Activated T-cell treated with anti-CD3 and anti-CD28 coated beads, Interleukin-2, amount 50 U/mL, for 1 hour (primary cell): Measurements from ENCODE around the gene FBXO46.

Source experiments
- DNase-seq: peaks from one replicate; pipeline ENCODE4 v3.0.0-alpha.2; 2020

FBXO46 gene, protein sequence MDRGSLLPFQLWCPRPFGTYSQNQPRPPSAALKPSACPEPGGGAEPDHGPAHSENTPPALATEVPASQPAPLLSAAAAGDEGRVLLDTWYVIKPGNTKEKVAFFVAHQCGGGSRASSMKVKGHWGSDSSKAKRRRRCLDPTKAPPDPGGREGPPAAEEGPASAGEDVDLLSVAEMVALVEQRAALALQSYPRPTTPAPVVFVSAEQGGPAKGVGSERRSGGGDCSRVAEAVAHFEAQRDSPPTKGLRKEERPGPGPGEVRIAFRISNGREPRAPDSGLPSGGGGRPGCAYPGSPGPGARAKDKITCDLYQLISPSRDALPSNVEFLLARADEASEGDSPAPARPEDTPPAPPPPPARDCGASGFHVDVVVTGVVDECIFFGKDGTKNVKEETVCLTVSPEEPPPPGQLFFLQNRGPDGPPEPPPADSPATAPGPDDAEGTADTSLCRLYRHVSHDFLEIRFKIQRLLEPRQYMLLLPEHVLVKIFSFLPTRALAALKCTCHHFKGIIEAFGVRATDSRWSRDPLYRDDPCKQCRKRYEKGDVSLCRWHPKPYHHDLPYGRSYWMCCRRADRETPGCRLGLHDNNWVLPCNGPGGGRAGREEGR

DNA sequence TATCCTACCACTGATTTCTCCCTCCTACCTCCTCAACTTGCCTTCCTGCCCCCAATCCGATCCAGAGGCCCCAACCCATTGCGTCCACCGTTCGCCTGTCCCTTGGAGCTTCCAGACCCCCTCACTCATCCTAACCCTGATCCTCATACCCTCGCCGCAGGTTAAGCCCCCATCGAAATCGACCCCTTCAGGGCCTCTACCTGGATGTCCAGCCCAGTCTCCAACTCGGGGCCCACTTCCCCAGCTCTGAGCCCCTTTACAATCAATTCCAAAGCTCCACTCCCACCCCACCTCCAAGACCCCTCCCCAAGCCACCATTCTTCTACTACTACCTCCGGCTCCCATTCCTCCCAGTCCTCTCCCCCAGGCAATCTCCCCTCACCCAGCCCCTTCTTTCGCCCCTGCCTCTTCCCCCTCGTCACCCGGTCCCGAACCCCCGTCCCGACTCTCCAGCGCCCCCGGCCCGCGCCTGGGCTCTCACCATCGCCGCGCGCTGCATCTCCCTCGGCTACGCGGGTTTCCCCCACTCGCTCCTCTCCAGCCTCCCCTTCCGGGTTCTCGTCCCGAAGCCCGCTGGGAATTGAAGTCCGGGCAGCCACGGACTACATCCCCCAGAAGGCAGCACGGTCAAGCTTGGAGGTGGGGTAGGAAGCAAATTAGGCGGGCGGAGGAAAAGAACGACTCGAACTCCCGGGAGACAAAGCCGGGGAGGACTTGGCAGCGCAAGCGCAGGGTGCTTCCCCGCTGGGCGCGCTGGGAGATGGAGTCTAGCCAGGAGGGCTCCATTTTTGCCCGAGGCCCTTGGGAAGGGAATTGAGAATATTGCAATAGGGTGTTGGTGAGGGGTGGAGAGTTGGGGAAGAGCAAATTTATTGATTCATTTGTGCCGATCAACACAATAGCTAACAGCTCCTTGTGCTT lies at the start of gene FBXO46:
TSS of gene FBXO46 (minus strand) at position 529 of the 921 bp plus-strand sequence. CDS start 17,401 bp downstream, outside the sequence.
- DNase-seq, result peak; percentile 92

DNA sequence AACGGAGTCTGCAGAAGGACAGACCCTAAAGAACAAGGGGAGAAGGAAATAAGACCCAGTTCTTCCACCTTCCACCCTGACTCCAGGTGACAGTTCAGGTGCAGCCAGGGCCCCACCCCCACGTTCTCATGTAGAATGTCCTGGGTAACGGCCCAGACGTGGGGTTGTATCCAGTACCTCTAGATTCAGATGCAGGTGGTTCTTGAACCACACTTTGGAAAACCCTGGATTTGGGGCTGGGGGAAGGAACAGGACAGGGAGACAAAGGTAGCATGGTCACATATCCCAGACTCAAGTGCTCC lies 49.4 kb upstream of the FBXO46 start:
- DNase-seq, result no peak

DNA sequence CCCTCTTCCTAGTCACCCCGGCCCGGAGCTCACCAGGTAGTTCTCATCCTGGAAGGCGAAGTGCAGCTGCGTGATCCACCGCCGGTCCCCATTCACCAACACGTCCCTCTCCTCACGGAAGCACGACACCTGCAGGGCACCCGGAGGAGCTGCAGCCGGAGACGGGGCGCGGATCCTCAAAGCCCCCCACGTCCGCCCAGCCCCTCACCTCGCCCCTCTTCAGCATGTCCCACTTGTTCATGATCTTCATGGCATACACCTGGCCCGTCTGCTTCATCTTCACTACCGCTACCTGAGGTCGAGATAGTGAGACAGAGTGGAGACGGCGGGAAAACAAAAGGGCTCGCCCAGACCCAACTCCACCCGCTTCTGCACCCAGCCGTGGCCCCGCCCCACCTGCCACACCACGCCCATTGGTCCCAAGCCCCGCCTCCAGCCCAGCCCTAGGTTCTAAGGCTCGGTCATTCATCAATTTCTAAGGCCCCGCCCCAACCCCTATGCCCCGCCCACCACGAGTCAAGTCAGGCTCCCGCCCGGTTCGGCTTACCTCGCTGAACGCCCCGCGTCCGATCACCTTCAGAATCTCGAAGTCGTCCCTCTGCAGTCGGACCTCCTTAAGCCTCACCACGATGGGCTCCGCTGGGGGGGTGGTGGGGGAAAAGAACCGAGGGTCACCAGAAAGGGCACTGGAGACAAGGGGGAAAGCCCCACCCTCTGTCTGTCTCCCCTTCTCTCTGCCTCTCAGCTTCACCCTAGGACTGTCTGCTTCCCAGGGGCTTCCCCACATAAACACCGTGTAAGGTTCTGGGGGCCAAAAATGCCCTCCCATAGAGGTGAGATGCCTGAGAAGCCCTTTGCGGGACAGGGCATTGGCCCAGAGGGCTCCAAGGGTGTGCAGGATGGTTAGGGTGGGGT lies 48.8 kb upstream of the FBXO46 start:
- peak; percentile 87 for DNase-seq

DNA sequence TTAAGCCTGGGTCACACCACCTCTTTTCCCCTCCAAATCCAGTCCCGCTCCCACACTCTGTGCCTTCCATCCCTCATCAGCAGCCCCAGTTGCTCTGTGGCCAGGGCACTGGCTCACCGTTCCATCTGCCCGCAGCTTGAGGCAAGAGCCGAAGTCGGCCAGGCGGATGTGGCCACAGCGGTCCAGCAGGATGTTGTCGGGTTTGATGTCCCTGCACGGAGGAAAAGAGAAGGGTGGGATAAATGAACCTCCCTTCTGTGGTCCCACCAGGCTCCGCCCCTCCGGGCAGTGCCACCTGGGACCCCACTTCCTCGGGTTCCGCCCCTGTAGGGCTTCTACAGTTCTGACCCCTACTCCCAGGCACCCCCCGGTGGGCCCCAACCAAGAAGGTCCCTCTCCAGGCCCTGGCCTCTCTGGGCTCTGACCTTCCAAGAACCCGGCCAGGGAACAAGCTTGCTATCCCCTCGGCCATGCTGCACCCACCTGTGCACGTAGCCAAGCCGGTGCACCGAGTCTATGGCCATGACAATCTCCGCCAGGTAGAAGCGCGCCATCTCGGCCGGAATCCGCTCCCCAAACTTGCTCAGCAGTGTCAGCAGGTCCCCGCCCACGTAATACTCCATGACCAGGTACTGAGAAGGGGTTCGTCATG lies 47.4 kb upstream of the FBXO46 start:
- no peak for DNase-seq

DNA sequence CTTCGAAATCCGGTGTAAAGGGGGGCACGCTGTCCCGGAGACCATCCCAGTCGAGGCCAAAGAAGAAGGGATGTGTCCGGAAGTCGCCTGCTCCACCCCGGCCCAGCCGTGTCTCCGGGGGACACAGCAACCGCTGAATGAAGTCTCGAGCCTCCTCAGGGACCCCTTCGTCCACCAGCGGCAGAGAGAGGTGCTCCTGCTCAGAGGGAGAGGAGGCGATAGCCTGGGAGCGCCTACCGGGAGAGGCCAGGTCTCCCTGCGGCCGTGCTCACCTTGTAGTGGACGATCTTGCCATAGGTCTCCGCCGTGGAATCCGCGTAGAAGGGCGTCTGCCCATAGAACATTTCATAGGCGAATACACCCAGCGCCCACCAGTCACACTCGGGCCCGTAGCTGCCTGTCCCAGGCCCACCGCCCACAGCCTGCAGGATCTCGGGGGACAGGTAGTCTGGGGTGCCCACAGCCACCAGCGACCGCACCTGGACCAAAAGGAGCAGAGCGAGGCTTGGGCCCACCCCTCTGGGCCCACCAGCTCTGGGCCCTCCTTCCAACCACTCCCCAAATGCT lies 46.8 kb upstream of the FBXO46 start:
- DNase-seq, result no peak

DNA sequence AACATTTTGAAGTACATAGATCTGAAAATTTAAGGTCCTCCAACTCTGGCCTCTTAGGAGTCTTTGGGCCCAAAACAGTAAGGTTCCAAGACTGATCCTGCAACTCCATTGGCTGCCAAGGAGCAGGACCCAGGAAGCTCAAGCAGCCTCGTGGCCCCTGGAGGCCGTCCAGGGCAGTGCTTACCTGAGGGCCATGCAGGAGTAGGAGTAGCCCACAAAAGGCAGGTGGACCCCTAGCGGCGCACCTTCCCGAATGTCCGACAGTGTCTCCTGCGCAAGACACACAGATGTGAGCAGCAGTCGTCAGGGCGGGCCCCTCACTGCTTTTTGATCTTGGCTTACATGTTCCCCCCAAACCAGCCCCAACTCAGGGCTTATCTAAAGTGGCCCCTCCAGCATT lies 44.1 kb upstream of the FBXO46 start:
- DNase-seq, result no peak

DNA sequence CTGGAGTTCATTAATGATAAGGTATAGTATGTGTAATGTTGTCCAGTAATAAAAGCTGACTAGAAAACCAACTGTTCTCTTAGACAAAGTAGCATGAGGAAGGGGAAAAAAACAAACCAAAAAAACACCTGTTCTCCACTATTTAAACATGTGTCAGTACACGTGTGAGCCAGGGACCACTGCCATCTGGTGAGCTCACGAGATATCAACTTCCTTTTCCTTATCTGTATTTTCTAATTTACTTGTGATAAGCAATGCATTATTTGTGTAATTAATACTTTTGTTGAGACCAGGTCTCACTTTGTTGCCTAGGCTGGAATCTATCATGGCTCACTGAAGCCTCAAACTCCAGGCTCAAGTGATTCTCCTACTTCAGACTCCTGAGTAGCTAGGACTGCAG lies 42.7 kb upstream of the FBXO46 start:
- DNase-seq, result no peak

DNA sequence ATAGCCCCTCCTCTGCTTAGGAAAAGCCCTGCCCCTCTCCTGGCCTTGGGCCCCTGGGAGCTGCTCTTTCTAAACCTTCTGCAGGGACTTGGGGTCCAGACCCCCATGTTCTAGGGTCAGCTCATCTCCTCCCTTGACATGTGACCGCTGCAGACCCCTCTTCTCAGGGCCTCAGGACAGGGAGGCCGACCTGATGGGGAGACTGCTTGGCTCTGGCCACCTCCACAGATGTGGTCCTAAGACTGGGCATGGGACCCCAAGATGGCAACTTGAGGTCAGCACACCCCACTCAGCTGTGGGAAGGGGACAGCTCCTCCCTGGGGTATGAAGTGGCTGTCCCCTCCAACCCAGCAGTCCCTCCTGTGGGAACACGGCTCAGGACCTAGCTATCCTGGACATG lies 42.2 kb upstream of the FBXO46 start:
- no peak for DNase-seq

DNA sequence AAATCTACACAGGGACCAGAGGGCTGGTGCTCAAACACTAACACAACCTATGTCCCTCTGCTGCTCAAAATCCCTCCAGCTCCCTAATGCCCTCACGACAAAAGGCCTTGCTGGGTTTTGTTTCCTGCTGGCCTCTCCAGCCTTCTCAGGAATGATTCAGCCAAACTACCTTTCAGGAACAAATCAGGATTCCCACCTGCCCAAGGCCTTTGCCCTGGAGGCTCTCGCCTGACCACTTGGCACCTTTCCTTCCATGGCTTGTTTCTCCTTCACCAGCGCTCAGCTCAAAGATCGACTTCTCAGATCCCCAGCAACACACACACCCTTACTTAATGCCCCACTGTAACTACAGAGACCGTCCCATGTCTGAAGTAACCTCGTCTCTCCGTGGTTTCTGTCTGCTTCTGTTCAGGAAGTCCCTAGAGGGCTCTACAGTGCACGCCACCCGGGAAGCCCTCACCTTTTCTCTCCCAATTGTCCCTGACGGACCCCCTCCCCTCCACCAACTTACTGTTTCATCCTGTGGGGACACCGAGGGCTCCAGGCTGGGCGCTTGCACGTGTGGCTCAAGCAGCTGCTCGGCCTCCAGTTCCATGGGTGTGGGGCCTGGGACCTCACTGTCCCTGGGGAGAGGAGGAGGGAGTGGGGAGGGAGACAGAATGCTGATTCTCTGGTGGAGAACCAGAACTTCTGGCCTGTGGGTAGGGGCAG lies 41.6 kb upstream of the FBXO46 start:
- DNase-seq, result no peak

DNA sequence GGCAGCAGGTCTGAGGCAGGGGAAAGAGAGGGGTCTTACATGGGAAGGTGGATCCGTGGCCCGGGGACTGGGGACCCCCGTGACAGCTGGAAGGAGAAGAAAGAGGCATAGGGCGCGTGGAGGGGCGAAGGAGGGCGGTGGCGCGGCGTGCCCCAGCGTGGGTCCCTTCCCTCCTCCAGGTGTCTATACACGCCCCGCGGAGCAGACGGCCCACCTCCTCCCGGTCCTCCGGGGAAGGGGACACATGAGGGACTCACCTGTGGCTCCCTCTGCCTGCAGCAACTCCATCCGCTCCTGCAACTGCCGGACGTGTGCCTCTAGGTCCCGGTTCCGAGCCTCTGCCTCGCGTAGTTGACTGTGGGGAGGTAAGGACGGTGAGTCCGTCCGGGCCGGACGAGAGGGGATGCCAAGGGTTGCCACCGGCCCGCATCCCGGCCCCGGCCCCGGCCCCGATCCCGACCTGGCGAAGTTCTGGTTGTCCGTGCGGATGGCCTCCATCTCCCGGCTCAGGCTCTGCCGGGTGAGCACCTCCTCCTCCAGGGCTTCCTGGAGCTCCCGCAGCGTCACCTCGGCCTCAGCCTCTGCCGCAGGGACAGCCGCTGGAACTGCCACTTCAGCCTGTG lies 40.7 kb upstream of the FBXO46 start:
- no peak for DNase-seq

DNA sequence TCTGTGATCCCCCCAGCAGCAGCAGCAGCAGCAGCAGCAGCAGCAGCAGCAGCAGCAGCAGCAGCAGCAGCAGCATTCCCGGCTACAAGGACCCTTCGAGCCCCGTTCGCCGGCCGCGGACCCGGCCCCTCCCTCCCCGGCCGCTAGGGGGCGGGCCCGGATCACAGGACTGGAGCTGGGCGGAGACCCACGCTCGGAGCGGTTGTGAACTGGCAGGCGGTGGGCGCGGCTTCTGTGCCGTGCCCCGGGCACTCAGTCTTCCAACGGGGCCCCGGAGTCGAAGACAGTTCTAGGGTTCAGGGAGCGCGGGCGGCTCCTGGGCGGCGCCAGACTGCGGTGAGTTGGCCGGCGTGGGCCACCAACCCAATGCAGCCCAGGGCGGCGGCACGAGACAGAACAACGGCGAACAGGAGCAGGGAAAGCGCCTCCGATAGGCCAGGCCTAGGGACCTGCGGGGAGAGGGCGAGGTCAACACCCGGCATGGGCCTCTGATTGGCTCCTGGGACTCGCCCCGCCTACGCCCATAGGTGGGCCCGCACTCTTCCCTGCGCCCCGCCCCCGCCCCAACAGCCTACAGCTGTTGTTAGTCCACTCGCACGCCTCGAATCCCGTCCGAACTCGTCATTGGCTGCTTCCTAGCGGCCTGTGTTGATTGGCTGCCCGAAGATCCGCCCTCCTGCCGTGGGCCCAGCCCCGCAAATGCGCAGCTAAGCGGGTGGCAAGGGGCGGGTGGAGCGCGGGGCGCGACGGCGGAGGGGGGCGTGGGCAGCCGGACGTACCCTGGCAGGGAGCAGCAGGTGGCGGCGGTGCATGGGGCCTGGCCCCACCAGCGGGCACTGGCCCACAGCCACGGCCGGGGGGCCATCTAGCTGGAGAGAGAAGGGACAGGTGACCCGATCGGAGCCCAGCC lies 39.8 kb upstream of the FBXO46 start:
- peak; percentile 94 for DNase-seq

DNA sequence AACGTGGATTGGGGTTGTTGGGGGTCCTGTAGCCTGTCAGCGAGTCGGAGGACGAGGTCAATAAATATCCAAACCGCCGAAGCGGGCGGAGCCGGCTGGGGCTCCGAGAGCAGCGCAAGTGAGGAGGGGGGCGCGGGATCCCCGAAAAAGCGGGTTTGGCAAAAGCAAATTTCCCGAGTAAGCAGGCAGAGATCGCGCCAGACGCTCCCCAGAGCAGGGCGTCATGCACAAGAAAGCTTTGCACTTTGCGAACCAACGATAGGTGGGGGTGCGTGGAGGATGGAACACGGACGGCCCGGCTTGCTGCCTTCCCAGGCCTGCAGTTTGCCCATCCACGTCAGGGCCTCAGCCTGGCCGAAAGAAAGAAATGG lies 39.1 kb upstream of the FBXO46 start:
- no peak for DNase-seq

DNA sequence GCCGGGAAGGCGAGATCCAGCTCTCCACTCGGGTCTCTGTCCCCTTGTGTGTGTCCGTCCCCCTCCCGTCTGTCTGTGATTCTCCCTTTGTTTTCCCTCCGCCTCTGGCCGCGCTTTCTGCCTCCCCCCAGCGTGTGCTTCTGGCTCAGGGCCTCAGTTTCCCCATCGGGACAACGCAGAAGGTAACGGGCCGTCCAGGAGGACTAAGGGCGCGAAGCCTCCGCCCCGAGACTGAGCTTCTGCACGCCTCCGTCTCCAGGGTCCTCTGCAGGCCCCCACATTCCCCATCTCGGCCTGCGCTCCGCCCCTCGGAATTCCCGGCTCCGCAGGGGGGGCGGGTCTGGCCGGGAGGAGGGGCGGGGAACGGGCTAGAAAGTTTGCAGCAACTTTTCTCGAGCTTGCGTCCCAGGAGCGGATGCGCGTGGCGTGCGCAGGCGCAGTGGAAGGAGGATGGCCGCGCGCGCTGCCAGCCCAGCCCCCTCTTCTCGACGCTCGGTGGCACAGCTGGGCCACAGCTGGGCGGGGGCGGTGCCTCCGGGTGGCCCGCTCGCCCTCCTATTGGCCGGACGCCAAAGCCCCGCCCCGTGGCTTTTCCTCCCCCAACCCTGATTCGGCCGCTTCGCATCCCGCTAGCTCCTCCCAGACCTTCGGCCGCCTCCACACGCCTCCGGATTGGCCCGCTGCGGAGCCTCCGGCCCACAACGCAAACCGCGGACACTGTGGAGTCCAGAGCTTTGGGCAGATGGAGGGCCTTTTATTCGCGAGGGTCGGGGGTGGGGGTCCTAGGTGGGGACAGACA lies 38.5 kb upstream of the FBXO46 start, which contains the start of gene SIX5:
TSS of gene SIX5 (minus strand) at position 269 of the 799 bp plus-strand sequence. CDS start 408 bp downstream, outside the sequence.
- DNase-seq, result peak; percentile 94

DNA sequence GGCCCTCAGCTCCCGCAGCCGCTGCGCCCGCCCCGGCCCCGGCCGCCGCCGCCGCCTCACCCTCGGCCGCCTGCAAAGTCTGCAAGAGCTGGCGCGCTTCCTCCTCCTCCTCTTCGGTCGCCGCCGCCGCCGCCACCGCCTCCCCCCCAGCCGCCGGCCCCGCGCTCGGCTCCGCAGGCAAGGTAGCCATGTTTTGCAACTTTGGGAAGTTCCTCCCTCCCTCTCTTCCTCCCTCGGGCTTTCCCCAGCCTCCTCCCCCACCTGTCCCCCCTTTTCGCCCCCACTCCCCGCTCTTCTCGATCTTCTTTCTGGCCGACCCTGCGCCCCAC lies 37.9 kb upstream of the FBXO46 start:
- peak; percentile 54 for DNase-seq

DNA sequence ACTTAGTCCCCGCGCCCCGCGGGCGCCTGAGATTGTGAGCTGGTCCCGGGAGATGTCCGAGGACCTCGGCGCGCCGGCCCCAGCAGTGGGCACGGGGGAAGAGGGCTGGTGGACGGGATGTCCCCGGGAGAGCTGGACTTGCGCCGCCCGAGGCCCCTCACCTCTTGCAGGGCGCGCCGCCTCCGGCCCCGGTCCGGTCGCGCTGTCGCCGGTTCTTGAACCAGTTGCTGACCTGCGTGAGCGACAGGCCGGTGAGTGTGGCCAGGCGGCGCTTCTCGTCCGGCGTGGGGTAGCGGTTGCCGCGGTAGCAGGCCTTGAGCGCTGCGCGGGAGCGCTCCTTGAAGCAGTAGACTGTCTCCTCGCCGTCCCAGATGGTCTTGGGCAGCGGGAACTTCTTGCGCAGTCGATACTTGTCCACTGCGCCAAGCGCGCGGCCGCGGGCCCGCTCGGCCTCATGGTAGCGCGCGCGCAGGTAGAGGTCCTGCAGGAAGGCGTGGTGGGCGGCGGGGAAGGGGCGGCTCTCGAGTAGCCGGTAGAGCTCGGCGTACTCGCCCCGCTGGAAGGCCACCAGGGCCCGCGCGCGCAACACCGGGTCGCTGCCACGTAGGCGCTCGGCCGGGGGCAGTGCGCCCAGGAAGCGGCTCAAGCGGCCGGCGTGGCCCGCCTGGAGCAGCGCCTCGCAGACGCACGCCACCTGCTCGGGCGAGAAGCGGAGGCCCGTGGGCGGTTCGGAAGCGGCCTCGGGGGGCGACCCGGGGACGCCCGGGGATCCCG lies 37.4 kb upstream of the FBXO46 start:
- DNase-seq, result peak; percentile 45

DNA sequence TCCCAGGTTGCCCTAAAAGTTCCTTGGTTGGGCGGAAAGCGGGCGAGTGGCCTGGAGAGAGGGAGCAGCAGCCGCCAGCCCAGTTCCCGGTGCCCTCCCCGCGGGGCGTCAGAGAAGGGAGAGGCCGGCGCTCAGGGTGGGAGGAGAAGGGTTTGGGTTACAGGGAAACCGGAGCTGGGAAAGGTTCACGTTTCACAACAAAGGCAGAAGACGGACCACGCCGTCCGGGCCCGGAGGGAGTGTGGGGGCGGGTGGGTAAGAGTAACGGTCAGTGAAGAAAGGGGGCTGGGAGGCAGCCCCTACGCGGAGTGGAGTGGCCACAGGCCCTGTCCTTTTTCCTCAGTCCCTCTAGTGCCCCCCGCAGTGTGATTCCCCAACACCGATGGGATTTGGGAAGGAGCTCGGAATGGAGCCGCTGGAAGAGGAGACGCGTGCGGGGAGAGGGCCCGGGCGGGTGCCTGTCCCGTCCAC lies 36.7 kb upstream of the FBXO46 start:
- DNase-seq, result no peak

DNA sequence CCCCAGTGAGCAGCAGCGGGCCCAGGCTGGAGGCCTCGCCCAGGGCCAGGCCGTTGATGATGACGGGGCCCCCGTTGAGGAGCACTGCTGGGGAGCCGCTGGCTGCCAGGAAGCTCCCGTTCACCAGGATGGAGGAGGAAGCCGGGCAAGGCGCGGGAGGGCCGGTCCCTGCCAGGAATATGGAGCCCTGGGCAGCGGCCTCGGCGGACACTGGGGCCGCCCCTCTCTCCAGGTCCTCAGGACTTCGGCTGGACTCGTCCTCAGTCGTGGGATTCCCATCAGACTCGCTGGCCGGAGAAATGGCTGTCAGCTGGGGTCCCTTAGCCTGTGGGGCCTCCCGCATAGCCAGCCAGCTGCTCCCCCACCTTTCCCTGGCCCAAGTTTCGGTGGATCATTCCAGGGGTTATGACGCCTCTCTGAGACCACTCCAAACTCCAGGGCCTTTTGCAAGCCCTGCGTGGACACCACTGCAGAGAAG lies 36.2 kb upstream of the FBXO46 start:
- no peak for DNase-seq
